HepG2 (cell line): ENCODE measurements around the gene ATP1B2. TPM values are rescaled to one million over a fixed set of nuclear protein-coding genes. Genes with fewer than 3 reads are reported as not detected.

Source experiments
- DZIP1 ChIP-seq: sonication (generic); formaldehyde crosslinking; IDR thresholded peaks from 2 replicates; pipeline ENCODE4 v1.5.0; 2020; ENCODE audit warnings: mild to moderate bottlenecking, missing genetic modification reagents
- HES4 ChIP-seq: sonication (generic); formaldehyde crosslinking; IDR thresholded peaks from 2 replicates; pipeline ENCODE4 v1.9.0; 2021; ENCODE audit warnings: mild to moderate bottlenecking, missing genetic modification reagents, borderline replicate concordance
- HMGXB4 ChIP-seq, 2 experiments: sonication (generic) in 1 of 2; formaldehyde crosslinking in 1 of 2; IDR thresholded peaks; 2 replicates each; pipeline versions ENCODE4 v1.4.0 to v1.6.1; 2018 to 2020; ENCODE audit warnings: missing genetic modification reagents in 2 of 2, borderline replicate concordance in 1 of 2, low read depth in 1 of 2, mild to moderate bottlenecking in 1 of 2, missing biosample characterization in 1 of 2
- MNT ChIP-seq: fragments of 450-650 bp; IDR thresholded peaks from 2 replicates; pipeline ENCODE4 v1.6.1; 2016
- MYC ChIP-seq: sonication (generic); formaldehyde crosslinking; IDR thresholded peaks from 2 replicates; pipeline ENCODE4 v1.9.0; 2021; ENCODE audit warnings: missing genetic modification reagents, borderline replicate concordance
- SKI ChIP-seq: fragments of 450-650 bp; IDR thresholded peaks from one replicate; pipeline ENCODE4 v1.6.1; 2018; ENCODE audit warnings: mild to moderate bottlenecking; ENCODE audit not compliant: partially characterized antibody
- TFDP2 ChIP-seq: sonication (generic); formaldehyde crosslinking; IDR thresholded peaks from 2 replicates; pipeline ENCODE4 v1.4.0; 2020; ENCODE audit warnings: missing genetic modification reagents
- ZNF280B ChIP-seq: sonication (generic); formaldehyde crosslinking; IDR thresholded peaks from 2 replicates; pipeline ENCODE4 v1.5.0; 2020; ENCODE audit warnings: missing genetic modification reagents, mild to moderate bottlenecking, borderline replicate concordance
- ZNF3 ChIP-seq: IDR thresholded peaks from 2 replicates; pipeline ENCODE4 v1.7.0; 2017; ENCODE audit warnings: inconsistent platforms
- polyA plus RNA-seq, 8 experiments: library from polyadenylated mRNA; depleted of rRNA in 3 of 8; stranded (reverse) in 7 of 8; unstranded in 1 of 8; fragments of >200 nt; fragmentation: Illumina TruSeq in 4 of 8; extraction: Trizol in 4 of 8; gene quantifications; 2 replicates each; pipeline versions ENCODE4 v1.2.1 to v1.2.3, GENCODE V29; 2011 to 2016; ENCODE audit warnings: low read depth in 4 of 8, missing spikeins in 1 of 8, mixed read lengths in 1 of 8; ENCODE audit not compliant: insufficient read depth in 1 of 8
- total RNA-seq, 5 experiments: library from RNA; depleted of rRNA; stranded (reverse); fragments of >200 nt; fragmentation: Illumina TruSeq; extraction: Trizol; gene quantifications; 2 replicates each; pipeline ENCODE4 v1.2.3, GENCODE V29; 2016; ENCODE audit warnings: low read depth in 1 of 5
- TF ChIP-seq, protein P1 (sequence below): sonication (generic); formaldehyde crosslinking; IDR thresholded peaks from 2 replicates; pipeline ENCODE4 v1.4.0; 2020; ENCODE audit warnings: mild to moderate bottlenecking, missing genetic modification reagents
- TF ChIP-seq, protein P2 (sequence below): sonication (generic); formaldehyde crosslinking; IDR thresholded peaks from 2 replicates; pipeline ENCODE4 v1.5.0; 2020; ENCODE audit warnings: mild to moderate bottlenecking, missing genetic modification reagents

The ATP1B2 gene
- total and polyA plus RNA-seq, 2 of the 13 experiments (the other 11 are each of a cell fraction or from before 2014, with no cell fraction given), result not detected

DNA sequence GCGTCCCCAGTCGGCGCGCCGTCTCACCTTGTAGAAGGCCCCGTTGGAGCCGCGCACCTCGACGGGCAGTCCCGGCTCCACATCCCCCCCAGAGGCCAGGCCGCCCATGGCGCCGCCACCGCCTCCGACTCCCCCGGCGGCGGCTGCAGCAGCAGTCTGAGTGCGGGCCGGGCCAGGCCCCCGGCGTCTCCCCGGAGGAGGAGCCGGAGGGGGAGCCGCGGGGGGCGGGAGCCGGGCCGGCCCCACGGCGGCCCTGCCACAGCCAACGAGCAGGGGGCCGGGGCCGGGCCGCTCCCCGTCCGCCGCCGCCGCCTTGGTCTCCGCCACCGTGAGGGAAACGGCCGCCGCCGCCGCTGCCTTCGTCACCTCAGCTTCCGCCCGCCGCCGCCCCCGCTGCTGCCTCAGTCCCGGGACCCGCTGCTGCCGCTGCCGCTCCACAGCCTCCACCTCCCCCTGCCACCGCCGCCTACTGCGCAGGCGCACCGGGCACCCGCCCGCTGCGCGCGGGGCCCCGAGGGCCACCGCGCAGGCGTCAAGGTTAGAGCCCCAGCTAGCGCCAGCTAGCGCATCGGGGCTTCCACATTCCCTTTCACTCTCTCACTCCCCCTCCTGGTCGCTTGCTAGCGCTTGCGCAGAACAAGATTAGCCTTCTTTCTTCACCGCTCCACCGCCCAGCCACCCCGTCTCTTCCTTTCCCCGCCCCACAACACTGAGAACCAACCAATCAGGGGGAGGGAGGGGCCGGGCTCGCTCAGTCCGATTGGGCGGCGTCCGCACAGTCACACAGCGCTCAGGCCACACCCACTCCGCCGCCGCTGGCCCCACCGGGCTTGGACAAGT, 36.1 kb upstream of the ATP1B2 start, which contains the start of gene FXR2 (continued):
- TF ChIP-seq MNT (peak; percentile 35; the same call in 1 of the 2 replicates), TFDP2 (CRISPR knock-in tag) (0 out of 2 replicates have a peak, but pooled peaks have one; percentile 32), HMGXB4 (CRISPR knock-in tag; IDR thresholded peaks at IDR 0.05; ENCODE audit: borderline replicate concordance in 1 of 2, low read depth in 1 of 2) (peak in 1 of 2 experiments; percentile 24; a peak in 2 of 4 replicates), HES4 (CRISPR knock-in tag) (peak; percentile 59; the same call in 1 of the 2 replicates), DZIP1 (CRISPR knock-in tag) (no peak), ZNF3 (CRISPR knock-in tag) (no peak), MYC (0 out of 2 replicates have a peak, but pooled peaks have one; percentile 1), ZNF280B (peak; percentile 62; the same call in 1 of the 2 replicates), SKI (peak; percentile 8)
- TF ChIP-seq, protein P1, sequence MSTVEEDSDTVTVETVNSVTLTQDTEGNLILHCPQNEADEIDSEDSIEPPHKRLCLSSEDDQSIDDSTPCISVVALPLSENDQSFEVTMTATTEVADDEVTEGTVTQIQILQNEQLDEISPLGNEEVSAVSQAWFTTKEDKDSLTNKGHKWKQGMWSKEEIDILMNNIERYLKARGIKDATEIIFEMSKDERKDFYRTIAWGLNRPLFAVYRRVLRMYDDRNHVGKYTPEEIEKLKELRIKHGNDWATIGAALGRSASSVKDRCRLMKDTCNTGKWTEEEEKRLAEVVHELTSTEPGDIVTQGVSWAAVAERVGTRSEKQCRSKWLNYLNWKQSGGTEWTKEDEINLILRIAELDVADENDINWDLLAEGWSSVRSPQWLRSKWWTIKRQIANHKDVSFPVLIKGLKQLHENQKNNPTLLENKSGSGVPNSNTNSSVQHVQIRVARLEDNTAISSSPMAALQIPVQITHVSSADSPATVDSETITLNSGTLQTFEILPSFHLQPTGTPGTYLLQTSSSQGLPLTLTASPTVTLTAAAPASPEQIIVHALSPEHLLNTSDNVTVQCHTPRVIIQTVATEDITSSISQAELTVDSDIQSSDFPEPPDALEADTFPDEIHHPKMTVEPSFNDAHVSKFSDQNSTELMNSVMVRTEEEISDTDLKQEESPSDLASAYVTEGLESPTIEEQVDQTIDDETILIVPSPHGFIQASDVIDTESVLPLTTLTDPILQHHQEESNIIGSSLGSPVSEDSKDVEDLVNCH, result no peak
- TF ChIP-seq, protein P2, sequence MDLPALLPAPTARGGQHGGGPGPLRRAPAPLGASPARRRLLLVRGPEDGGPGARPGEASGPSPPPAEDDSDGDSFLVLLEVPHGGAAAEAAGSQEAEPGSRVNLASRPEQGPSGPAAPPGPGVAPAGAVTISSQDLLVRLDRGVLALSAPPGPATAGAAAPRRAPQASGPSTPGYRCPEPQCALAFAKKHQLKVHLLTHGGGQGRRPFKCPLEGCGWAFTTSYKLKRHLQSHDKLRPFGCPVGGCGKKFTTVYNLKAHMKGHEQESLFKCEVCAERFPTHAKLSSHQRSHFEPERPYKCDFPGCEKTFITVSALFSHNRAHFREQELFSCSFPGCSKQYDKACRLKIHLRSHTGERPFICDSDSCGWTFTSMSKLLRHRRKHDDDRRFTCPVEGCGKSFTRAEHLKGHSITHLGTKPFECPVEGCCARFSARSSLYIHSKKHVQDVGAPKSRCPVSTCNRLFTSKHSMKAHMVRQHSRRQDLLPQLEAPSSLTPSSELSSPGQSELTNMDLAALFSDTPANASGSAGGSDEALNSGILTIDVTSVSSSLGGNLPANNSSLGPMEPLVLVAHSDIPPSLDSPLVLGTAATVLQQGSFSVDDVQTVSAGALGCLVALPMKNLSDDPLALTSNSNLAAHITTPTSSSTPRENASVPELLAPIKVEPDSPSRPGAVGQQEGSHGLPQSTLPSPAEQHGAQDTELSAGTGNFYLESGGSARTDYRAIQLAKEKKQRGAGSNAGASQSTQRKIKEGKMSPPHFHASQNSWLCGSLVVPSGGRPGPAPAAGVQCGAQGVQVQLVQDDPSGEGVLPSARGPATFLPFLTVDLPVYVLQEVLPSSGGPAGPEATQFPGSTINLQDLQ (CRISPR knock-in tag), result 0 out of 2 replicates have a peak, but pooled peaks have one; percentile 3
